Esophagus squamous epithelium (tissue), 5 donors: ENCODE measurements around the gene DOK6. TPM values are rescaled to one million over a fixed set of nuclear protein-coding genes. Genes with fewer than 3 reads are reported as not detected.

Experiments used
- DNase-seq: peaks from one replicate; lab custom pipeline; 2025; lab: John Stamatoyannopoulos, UW
- H3K27ac ChIP-seq, 4 donors: fragments of 200-600 bp; sonication (generic); one replicate each; pipeline ENCODE4 v1.5.1; 2016 to 2019; ENCODE audit warnings: mild to moderate bottlenecking in 1 of 4
- H3K27me3 ChIP-seq, 4 donors: fragments of 200-600 bp; sonication (generic); 1 replicate in 3 of 4; 2 replicates in 1 of 4; pipeline versions ENCODE4 v1.5.1 to v1.6.0; 2017 to 2021; ENCODE audit warnings: antibody characterized with exemption in 1 of 4
- H3K36me3 ChIP-seq, 3 donors: fragments of 200-600 bp; sonication (generic); one replicate each; pipeline ENCODE4 v1.5.1; 2016 to 2019
- H3K4me1 ChIP-seq, 3 donors: fragments of 200-600 bp; sonication (generic); one replicate each; pipeline ENCODE4 v1.5.1; 2017 to 2019
- H3K4me3 ChIP-seq, 4 donors: fragments of 200-600 bp; sonication (generic); 1 replicate in 3 of 4; 2 replicates in 1 of 4; pipeline ENCODE4 v1.5.1; 2016 to 2019; ENCODE audit warnings: mild to moderate bottlenecking in 2 of 4, moderate library complexity in 1 of 4
- H3K9me3 ChIP-seq, 3 donors: fragments of 200-600 bp; sonication (generic); one replicate each; pipeline ENCODE4 v1.5.1; 2016 to 2019
- CTCF ChIP-seq, 6 experiments: fragments of 450-650 bp in 4 of 6; fragments of 200-600 bp in 2 of 6; sonication (generic) in 2 of 6; IDR thresholded peaks; one replicate each; pipeline ENCODE4 v1.5.1; 2016 to 2019; ENCODE audit warnings: antibody characterized with exemption in 6 of 6, mild to moderate bottlenecking in 4 of 6, moderate library complexity in 4 of 6
- POLR2A ChIP-seq, 4 donors: fragments of 450-650 bp; IDR thresholded peaks; one replicate each; pipeline ENCODE4 v1.6.1; 2017; ENCODE audit warnings: antibody characterized with exemption in 4 of 4, mild to moderate bottlenecking in 4 of 4, moderate library complexity in 3 of 4
- WGBS, 2 donors: methylation state at CpG; one replicate each; pipeline ENCODE4 v1.1.5; 2018; 5-methylcytosine and 5-hydroxymethylcytosine counted together
- intact Hi-C: fragments of 100-400 bp; cut with DNase I; formaldehyde crosslinking; loops from one replicate; pipeline ENCODE4 v1.15.0; 2022
- total RNA-seq, 4 donors: library from RNA; depleted of rRNA; stranded (reverse); fragments of >200 nt; gene quantifications; one replicate each; pipeline ENCODE4 v1.1.0, GENCODE V29; 2016
- donor health status: DM: yes; HTN: yes; CAD: no.

DOK6 gene
- total RNA-seq, 4 donors from 2014 or later, result 0.57 to 0.88 TPM; not detected in 2

GRCh38 chr18:69697069-69697468, 296.4 kb downstream of the DOK6 start:
- H3K27ac ChIP-seq, result no peak overlapping the region
- no peak for TF ChIP-seq POLR2A (IDR thresholded peaks at IDR 0.05)
- TF ChIP-seq CTCF (IDR thresholded peaks at IDR 0.05), result no peak
- no peaks in the 10 kb centered on the region for H3K36me3 ChIP-seq
- intact Hi-C loops, result no loop called here
- no peaks in the 10 kb centered on the region for H3K4me1 ChIP-seq
- H3K9me3 ChIP-seq, result no peaks in the 10 kb centered on the region
- DNase-seq, result no peak
- no peak overlapping the region for H3K4me3 ChIP-seq
- H3K27me3 ChIP-seq, result no peaks in the 10 kb centered on the region

DNA sequence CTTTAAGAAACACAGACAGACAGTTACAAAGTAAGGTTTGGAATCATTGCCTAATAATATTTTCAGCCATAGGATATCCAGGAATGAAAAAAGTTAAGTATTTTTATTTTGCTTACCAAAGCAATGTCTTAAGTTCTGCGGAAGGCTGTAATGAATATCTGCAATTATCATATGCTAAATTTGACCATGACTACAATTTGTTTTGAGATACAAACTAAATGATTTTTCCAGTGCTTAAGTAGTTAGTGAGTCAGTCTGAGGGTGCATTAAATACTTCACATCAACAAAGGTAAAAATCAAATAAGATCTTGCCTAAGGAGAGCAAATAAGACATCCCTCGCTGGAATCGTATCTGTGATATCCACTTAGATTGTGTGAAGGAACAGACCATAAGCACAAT, 297.0 kb downstream of the DOK6 start:
- TF ChIP-seq CTCF (IDR thresholded peaks at IDR 0.05) (no peak), POLR2A (IDR thresholded peaks at IDR 0.05) (no peak)
- Histone ChIP-seq H3K4me3 (no peak overlapping the region), H3K36me3 (no peaks in the 10 kb centered on the region), H3K4me1 (no peaks in the 10 kb centered on the region), H3K27ac (no peak overlapping the region), H3K9me3 (no peaks in the 10 kb centered on the region), H3K27me3 (no peaks in the 10 kb centered on the region)
- intact Hi-C loops, result no loop called here
- 83 to 85% methylated on average over 3 of the region's 3 CpGs for WGBS, 2 donors
- DNase-seq, result no peak

GRCh38 chr18:69701305-69701704, 300.6 kb downstream of the DOK6 start:
- H3K36me3 ChIP-seq, result no peaks in the 10 kb centered on the region
- DNase-seq, result no peak
- no peaks in the 10 kb centered on the region for H3K4me1 ChIP-seq
- no peak overlapping the region for H3K4me3 ChIP-seq
- no peaks in the 10 kb centered on the region for H3K27me3 ChIP-seq
- TF ChIP-seq POLR2A (IDR thresholded peaks at IDR 0.05) (no peak), CTCF (IDR thresholded peaks at IDR 0.05) (no peak)
- no peak overlapping the region for H3K27ac ChIP-seq
- 78 to 80% methylated on average over 2 of the region's 2 CpGs for WGBS, 2 donors
- no peaks in the 10 kb centered on the region for H3K9me3 ChIP-seq
- intact Hi-C loops, result no loop called here

DNA sequence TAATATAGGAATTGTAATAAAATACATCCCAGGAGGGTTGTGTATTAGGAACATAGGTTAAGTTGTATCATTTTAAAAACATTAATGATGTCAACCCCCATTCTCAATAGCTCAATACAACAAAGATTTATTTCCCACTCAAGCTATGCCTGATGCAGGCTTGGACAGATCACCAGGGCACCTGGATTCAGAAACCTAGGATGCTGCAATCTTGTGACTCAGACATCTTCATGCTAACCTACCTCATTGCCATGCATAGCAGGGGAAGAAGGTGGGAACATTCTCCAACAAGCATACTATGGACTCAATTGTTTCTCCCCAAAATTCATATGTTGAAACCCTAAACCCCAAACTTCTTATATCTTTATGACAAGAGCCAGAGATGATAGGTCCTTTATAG, 302.8 kb downstream of the DOK6 start:
- H3K4me3 ChIP-seq, result no peak overlapping the region
- H3K9me3 ChIP-seq, result no peaks in the 10 kb centered on the region
- no peak overlapping the region for H3K27ac ChIP-seq
- intact Hi-C loops, result no loop called here
- no peak for DNase-seq
- H3K27me3 ChIP-seq, result no peaks in the 10 kb centered on the region
- no peaks in the 10 kb centered on the region for H3K36me3 ChIP-seq
- H3K4me1 ChIP-seq, result no peaks in the 10 kb centered on the region
- TF ChIP-seq POLR2A (IDR thresholded peaks at IDR 0.05) (no peak), CTCF (IDR thresholded peaks at IDR 0.05) (no peak)

DNA sequence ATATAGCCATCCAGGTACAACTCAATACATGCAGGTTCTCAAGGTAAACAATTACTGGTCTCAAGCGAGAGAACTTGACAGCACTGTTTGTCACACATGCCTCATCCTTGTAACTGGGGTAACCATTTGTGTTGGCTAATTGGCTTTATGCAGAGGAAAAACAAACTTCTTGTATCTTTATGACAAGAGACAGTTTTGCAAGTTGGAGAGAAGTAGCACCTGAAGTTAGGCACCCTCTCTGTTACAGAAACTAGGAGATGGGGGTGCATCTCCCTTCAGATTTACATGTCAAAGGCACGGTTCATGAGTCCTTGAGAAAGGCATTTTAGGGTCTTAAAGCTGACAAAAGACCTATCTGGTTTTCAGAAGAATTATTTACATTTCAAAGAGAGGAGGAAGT, 305.3 kb downstream of the DOK6 start:
- no peak for TF ChIP-seq CTCF (IDR thresholded peaks at IDR 0.05)
- no peak for TF ChIP-seq POLR2A (IDR thresholded peaks at IDR 0.05)
- no peak overlapping the region for H3K4me3 ChIP-seq
- no peaks in the 10 kb centered on the region for H3K27me3 ChIP-seq
- no peaks in the 10 kb centered on the region for H3K36me3 ChIP-seq
- no peak overlapping the region for H3K27ac ChIP-seq
- H3K9me3 ChIP-seq, result no peaks in the 10 kb centered on the region
- no peaks in the 10 kb centered on the region for H3K4me1 ChIP-seq
- WGBS, 2 donors, result 36 to 49% methylated on average over 2 of the region's 2 CpGs
- no peak for DNase-seq
- intact Hi-C loops, result no loop called here
